ENCODE results near the gene CMSS1.
"Not testable (repeated sequence)": the region's sequence is repeated elsewhere in the genome, so short reads cannot be mapped to it uniquely, and the experiment has no call there.

- TF ChIP-seq, protein P1, sequence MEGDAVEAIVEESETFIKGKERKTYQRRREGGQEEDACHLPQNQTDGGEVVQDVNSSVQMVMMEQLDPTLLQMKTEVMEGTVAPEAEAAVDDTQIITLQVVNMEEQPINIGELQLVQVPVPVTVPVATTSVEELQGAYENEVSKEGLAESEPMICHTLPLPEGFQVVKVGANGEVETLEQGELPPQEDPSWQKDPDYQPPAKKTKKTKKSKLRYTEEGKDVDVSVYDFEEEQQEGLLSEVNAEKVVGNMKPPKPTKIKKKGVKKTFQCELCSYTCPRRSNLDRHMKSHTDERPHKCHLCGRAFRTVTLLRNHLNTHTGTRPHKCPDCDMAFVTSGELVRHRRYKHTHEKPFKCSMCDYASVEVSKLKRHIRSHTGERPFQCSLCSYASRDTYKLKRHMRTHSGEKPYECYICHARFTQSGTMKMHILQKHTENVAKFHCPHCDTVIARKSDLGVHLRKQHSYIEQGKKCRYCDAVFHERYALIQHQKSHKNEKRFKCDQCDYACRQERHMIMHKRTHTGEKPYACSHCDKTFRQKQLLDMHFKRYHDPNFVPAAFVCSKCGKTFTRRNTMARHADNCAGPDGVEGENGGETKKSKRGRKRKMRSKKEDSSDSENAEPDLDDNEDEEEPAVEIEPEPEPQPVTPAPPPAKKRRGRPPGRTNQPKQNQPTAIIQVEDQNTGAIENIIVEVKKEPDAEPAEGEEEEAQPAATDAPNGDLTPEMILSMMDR (conservative IDR thresholded peaks at IDR 0.05): not testable (repeated sequence)
- TF ChIP-seq ZFX (IDR thresholded peaks at IDR 0.05): not testable (repeated sequence)
Measured at GRCh38 chr3:100096286-100096685, 278.6 kb downstream of the CMSS1 start.

Data from C4-2B (cell line).